HEK293T (cell line): ENCODE results near the gene MYADML2.

ENCODE experiments used
- CTCF ChIA-PET: fragments of 350-600 bp; formaldehyde crosslinking; extraction: SDS; loops from one replicate; lab custom pipeline; 2021; ENCODE audit warnings: antibody characterized with exemption, inconsistent platforms; lab: Yijun Ruan, JAX
- POLR2A ChIA-PET: fragments of 350-600 bp; formaldehyde crosslinking; extraction: SDS; loops from one replicate; lab custom pipeline; 2020; ENCODE audit warnings: antibody characterized with exemption, inconsistent platforms; lab: Yijun Ruan, JAX
- DNase-seq: peaks from one replicate; pipeline ENCODE4 v3.0.0; 2012; ENCODE audit warnings: mixed read lengths; ENCODE audit errors: extremely low spot score
- ARNT ChIP-seq: fragments of 450-650 bp; IDR thresholded peaks from 2 replicates; pipeline ENCODE4 v1.6.1; 2017; ENCODE audit warnings: mild to moderate bottlenecking
- BHLHE40 ChIP-seq: fragments of 450-650 bp; IDR thresholded peaks from 2 replicates; pipeline ENCODE4 v1.6.1; 2016; ENCODE audit warnings: mild to moderate bottlenecking, moderate library complexity, borderline replicate concordance
- CTBP1 ChIP-seq: fragments of 450-650 bp; IDR thresholded peaks from 2 replicates; pipeline ENCODE4 v1.6.1; 2016; ENCODE audit warnings: borderline replicate concordance
- ELF4 ChIP-seq: fragments of 450-650 bp; IDR thresholded peaks from 2 replicates; pipeline ENCODE4 v1.6.1; 2017; ENCODE audit warnings: antibody characterized with exemption
- FOXA1 ChIP-seq: fragments of 450-650 bp; IDR thresholded peaks from 2 replicates; pipeline ENCODE4 v1.6.1; 2016; ENCODE audit warnings: mild to moderate bottlenecking
- FOXK2 ChIP-seq: fragments of 450-650 bp; IDR thresholded peaks from 2 replicates; pipeline ENCODE4 v1.6.1; 2016; ENCODE audit warnings: mild to moderate bottlenecking
- FOXM1 ChIP-seq: fragments of 450-650 bp; IDR thresholded peaks from 2 replicates; pipeline ENCODE4 v1.6.1; 2017; ENCODE audit warnings: mild to moderate bottlenecking, borderline replicate concordance
- HDGF ChIP-seq: fragments of 450-650 bp; IDR thresholded peaks from 2 replicates; pipeline ENCODE4 v1.6.1; 2017; ENCODE audit warnings: antibody characterized with exemption, borderline replicate concordance
- L3MBTL2 ChIP-seq: fragments of 450-650 bp; conservative IDR thresholded peaks from 2 replicates; pipeline ENCODE4 v1.6.1; 2016; ENCODE audit warnings: mild to moderate bottlenecking
- LEF1 ChIP-seq: fragments of 450-650 bp; IDR thresholded peaks from 2 replicates; pipeline ENCODE4 v1.6.1; 2017; ENCODE audit warnings: mild to moderate bottlenecking, borderline replicate concordance
- NFRKB ChIP-seq: fragments of 450-650 bp; IDR thresholded peaks from 2 replicates; pipeline ENCODE4 v1.6.1; 2016; ENCODE audit warnings: mild to moderate bottlenecking, moderate library complexity
- SP1 ChIP-seq: fragments of 450-650 bp; IDR thresholded peaks from 2 replicates; pipeline ENCODE4 v1.6.1; 2017
- SUZ12 ChIP-seq: fragments of 450-650 bp; IDR thresholded peaks from 2 replicates; pipeline ENCODE4 v1.6.1; 2016; ENCODE audit warnings: mild to moderate bottlenecking
- TARDBP ChIP-seq: fragments of 450-650 bp; IDR thresholded peaks from 2 replicates; pipeline ENCODE4 v1.6.1; 2016
- ZNF384 ChIP-seq: fragments of 450-650 bp; IDR thresholded peaks from 2 replicates; pipeline ENCODE4 v1.6.1; 2016
- TF ChIP-seq, protein P1 (sequence below): fragments of 450-650 bp; IDR thresholded peaks from 2 replicates; pipeline ENCODE4 v1.6.1; 2016

MYADML2 gene

DNA sequence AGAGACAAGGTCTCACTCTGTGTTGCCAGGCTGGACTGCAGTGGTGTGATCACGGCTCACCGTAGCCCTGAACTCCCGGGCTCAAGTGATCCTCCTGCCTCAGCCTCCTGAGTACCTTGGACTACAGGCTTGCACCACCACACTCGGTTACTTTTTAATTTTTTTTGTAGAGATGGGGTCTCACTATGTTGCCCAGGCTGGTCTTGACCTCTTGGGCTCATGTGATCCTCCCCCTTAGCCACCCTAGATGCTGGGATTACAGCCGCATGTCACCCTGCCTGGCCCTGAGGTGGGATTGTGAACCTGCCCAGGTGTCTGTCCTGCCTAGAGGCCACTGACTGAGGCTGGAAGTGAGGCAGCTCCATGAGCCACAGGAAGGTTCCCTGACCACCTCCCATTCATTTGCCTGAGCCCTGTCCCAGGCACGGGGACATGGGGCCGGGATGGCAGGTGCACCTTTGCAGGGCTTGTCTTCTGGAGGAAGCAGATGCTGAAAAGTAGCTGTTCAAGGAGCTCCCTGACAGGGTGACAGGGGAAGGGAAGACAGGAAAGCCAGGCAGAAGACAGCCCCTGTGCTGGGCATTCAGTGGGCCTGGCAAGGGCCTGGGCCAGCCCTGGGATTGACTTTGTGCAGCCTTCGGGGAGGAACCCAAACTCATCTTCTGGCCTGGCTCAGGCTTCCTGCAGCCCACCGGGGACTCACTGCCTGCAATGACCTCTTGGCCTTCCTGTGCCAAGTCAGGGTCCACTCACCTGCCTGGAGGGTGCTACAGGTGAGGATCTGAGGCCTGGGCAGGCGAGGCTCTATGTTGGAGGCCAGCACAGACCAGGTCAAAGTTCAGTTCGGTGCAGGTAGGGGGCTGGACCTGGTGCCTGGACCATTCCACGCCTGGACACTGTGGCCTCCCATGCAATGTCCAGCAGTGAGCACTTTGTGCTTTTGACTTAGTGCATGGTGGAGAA, 22.1 kb upstream of the MYADML2 start:
- DNase-seq: no peak
- POLR2A ChIA-PET: no interaction called here
- CTCF ChIA-PET: interaction anchor here (0.7 kb wide), 1 partner anchor 9 kb away, joined by 3 read pairs; no protein-coding TSS in a partner anchor
- TF ChIP-seq ZNF384 (no peak), HDGF (no peak), FOXA1 (no peak), TARDBP (no peak), FOXM1 (no peak), LEF1 (no peak), SUZ12 (no peak), SP1 (no peak), ELF4 (no peak), CTBP1 (no peak), BHLHE40 (no peak), L3MBTL2 (no peak), FOXK2 (no peak), ARNT (no peak), NFRKB (no peak)
- TF ChIP-seq, protein P1, sequence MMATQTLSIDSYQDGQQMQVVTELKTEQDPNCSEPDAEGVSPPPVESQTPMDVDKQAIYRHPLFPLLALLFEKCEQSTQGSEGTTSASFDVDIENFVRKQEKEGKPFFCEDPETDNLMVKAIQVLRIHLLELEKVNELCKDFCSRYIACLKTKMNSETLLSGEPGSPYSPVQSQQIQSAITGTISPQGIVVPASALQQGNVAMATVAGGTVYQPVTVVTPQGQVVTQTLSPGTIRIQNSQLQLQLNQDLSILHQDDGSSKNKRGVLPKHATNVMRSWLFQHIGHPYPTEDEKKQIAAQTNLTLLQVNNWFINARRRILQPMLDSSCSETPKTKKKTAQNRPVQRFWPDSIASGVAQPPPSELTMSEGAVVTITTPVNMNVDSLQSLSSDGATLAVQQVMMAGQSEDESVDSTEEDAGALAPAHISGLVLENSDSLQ: no peak

DNA sequence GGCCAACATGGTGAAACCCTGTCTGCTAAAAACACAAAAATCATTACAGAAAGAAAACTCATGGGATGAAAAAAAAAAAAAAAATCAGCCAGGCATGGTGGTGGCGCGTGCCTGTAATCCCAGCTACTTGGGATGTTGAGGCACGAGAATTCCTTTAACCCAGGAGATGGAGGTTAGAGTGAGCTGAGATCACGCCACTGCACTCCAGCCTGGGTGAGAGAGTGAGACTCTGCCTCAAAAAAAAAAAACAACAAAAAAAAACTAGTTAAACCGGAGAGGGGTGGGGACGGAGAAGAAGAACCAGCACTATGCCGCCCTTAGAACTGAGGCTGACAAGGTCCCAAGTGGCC, 21.3 kb upstream of the MYADML2 start:
- ChIA-PET POLR2A (interaction anchor here (2.7 kb wide), 1 partner anchor 7 kb away, joined by 12 read pairs; no protein-coding TSS in a partner anchor), CTCF (interaction anchor here (0.7 to 1.2 kb wide), 2 partner anchors 8 to 62 kb away, joined by 3 read pairs; no protein-coding TSS in a partner anchor)
- TF ChIP-seq ZNF384 (no peak), FOXA1 (no peak), CTBP1 (no peak), LEF1 (no peak), SUZ12 (no peak), L3MBTL2 (no peak), HDGF (no peak), TARDBP (no peak), SP1 (no peak), ARNT (no peak), FOXM1 (no peak), NFRKB (no peak)
- TF ChIP-seq, protein P1: no peak
- no peak for DNase-seq

DNA sequence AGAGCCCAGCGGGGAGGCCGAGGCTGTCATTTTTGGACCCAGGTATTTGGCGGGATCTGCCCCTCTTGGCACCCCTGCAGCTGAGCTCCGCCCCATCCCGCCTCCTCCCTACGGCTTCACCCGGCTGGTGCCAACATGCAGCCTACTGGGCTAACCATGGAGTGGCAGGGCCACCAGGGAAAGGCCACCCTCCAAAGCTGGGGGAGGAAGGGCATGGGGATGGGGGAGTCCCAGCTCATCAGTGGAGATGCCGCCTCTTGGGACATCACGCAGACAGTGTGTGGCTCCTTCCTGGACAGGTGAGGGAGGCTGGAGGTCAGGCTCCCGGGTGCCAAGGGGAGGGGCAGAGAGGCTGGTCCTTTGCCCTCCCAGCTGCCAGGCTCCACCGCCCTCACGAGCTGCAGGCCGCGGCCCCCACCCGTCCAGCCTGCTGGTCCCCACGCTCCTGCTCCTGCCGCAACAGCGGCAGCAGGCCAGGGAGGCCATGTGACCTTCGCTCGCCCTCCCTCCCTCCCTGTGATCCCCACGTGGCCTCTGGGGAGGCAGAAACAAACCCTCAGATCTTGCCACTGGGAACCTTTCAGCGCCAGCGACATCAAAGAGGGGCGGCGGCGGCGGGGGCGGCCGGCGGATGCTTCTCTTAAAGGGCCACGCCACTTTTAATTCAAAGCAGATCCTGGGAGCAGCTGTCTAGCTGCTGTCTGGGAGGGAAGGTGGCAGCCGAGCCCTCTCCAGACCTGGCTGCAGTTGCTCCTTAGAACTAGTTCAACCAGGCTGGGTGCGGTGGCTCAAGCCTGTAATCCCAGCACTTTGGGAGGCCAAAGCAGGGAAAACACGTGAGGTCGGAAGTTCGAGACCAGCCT, 20.7 kb upstream of the MYADML2 start:
- POLR2A ChIA-PET: interaction anchor here (1.3 to 2.7 kb wide), 2 partner anchors 8 to 10 kb away, joined by 3 to 12 read pairs; no protein-coding TSS in a partner anchor
- no peak for DNase-seq
- CTCF ChIA-PET: interaction anchor here (1.1 to 1.2 kb wide), 3 partner anchors 8 to 63 kb away, joined by 3 to 6 read pairs (median 4); no protein-coding TSS in a partner anchor
- no peak for TF ChIP-seq LEF1
- TF ChIP-seq FOXM1: no peak
- TF ChIP-seq L3MBTL2: no peak

DNA sequence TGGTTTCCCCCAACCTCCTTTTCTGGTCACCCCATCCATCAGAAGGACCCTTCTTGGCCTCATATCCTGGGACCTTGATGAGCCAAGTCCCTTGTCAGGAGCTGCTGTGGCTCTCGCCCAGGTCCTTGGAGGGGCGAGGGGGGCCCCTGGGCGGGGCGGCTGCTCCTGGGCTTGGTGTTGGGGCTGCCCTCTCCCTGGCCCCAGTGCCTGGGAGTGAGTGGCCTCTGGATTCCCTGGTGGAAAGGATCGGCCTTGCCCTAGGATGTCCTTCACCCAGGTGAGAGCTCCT, 20.2 kb upstream of the MYADML2 start:
- CTCF ChIA-PET: interaction anchor here (1.1 to 1.2 kb wide), 3 partner anchors 8 to 63 kb away, joined by 3 to 6 read pairs (median 4); no protein-coding TSS in a partner anchor

More for the DNA sequence above, 20.2 kb upstream of the MYADML2 start:
- TF ChIP-seq FOXK2: no peak
- TF ChIP-seq L3MBTL2: no peak
- TF ChIP-seq, protein P1: no peak
- TF ChIP-seq HDGF: no peak
- TF ChIP-seq CTBP1: no peak
- TF ChIP-seq LEF1: no peak
- no peak for TF ChIP-seq FOXA1
- TF ChIP-seq ARNT: no peak
- no peak for TF ChIP-seq FOXM1
- TF ChIP-seq BHLHE40: no peak
- no peak for TF ChIP-seq NFRKB
- no peak for TF ChIP-seq SUZ12
- TF ChIP-seq ZNF384: no peak
- TF ChIP-seq TARDBP: no peak
- no peak for TF ChIP-seq ELF4
- no peak for TF ChIP-seq SP1
- POLR2A ChIA-PET: interaction anchor here (1.3 to 2.7 kb wide), 2 partner anchors 9 to 11 kb away, joined by 3 to 12 read pairs; no protein-coding TSS in a partner anchor
- no peak for DNase-seq
